Astrocyte (in vitro differentiated cells and primary cell): ENCODE data around the gene APBA2.

ENCODE experiments used
- EZH2 ChIP-seq: IDR thresholded peaks from 2 replicates; pipeline ENCODE4 v1.6.1; 2012; ENCODE audit warnings: mild to moderate bottlenecking, low read length, inconsistent platforms; ENCODE audit not compliant: insufficient read depth
- TF ChIP-seq, protein P1 (sequence below): IDR thresholded peaks from 2 replicates; pipeline ENCODE4 v1.5.1; 2011; ENCODE audit warnings: low read depth, mild to moderate bottlenecking, inconsistent platforms, low read length, moderate library complexity; ENCODE audit not compliant: insufficient read depth

DNA sequence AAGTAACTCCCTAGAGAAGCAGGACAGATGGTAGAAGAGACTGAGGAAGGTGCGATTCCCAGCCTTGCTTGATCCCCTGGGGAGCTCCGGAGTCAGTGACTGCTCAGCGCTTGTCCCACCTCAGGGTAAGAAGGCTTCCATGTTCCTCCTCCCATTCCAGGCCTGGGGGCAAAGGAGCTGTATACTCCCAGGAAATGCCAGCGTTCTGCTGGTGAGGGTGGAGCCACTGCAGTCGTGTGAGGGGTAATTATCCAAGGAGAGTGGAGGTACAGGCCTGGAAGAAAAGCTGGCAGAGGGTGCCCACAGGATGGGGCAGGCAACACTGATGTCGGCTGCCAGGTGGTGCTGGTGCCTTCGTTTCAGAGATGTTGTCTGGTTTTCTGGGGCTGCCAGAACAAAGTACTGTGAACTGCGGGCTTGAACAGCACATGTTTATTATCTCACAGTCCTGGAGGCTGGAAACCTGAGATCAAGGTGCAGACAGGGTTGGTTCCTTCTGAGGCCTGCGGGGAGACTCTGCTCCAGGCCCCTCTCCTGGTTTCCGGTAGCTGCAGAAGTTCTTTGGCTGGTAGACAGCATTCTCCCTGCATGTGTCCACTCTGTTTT lies 12.1 kb upstream of the APBA2 start:
- TF ChIP-seq, protein P1, sequence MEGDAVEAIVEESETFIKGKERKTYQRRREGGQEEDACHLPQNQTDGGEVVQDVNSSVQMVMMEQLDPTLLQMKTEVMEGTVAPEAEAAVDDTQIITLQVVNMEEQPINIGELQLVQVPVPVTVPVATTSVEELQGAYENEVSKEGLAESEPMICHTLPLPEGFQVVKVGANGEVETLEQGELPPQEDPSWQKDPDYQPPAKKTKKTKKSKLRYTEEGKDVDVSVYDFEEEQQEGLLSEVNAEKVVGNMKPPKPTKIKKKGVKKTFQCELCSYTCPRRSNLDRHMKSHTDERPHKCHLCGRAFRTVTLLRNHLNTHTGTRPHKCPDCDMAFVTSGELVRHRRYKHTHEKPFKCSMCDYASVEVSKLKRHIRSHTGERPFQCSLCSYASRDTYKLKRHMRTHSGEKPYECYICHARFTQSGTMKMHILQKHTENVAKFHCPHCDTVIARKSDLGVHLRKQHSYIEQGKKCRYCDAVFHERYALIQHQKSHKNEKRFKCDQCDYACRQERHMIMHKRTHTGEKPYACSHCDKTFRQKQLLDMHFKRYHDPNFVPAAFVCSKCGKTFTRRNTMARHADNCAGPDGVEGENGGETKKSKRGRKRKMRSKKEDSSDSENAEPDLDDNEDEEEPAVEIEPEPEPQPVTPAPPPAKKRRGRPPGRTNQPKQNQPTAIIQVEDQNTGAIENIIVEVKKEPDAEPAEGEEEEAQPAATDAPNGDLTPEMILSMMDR: no peak
- no peak for TF ChIP-seq EZH2
